Cardiac muscle cell (in vitro differentiated cells and primary cell): ENCODE data around the gene RAB36. TPM values are rescaled to one million over a fixed set of nuclear protein-coding genes. Genes with fewer than 3 reads are reported as not detected.
"Not testable (repeated sequence)": the region's sequence is repeated elsewhere in the genome, so short reads cannot be mapped to it uniquely, and the experiment has no call there.

Source experiments
- DNase-seq, 2 donors: peaks; one replicate each; pipeline versions ENCODE4 v3.0.0 to v3.0.0-alpha.2; 2010 to 2017; ENCODE audit warnings: low read depth in 1 of 2, low spot score in 1 of 2
- H3K27ac ChIP-seq: fragments of 200-600 bp; sonication (generic); 2 replicates; pipeline ENCODE4 v1.5.1; 2016
- H3K27me3 ChIP-seq: fragments of 200-600 bp; sonication (generic); 2 replicates; pipeline ENCODE4 v1.6.0; 2016; ENCODE audit warnings: control low read depth
- H3K36me3 ChIP-seq: fragments of 200-600 bp; sonication (generic); 2 replicates; pipeline ENCODE4 v1.5.1; 2016; ENCODE audit warnings: control low read depth
- H3K4me1 ChIP-seq: fragments of 200-600 bp; sonication (generic); 2 replicates; pipeline ENCODE4 v1.8.1; 2017; ENCODE audit warnings: low read depth, mild to moderate bottlenecking, mixed run types
- H3K4me3 ChIP-seq: fragments of 200-600 bp; sonication (generic); 2 replicates; pipeline ENCODE4 v1.5.1; 2016; ENCODE audit warnings: mild to moderate bottlenecking
- H3K9me3 ChIP-seq: fragments of 200-600 bp; sonication (generic); 2 replicates; pipeline ENCODE4 v1.5.1; 2017; ENCODE audit warnings: low read depth, mild to moderate bottlenecking, control low read depth
- polyA plus RNA-seq: library from polyadenylated mRNA; unstranded; fragments of >200 nt; fragmentation: Nextera tagmentation; extraction: Ambion mirVana; gene quantifications from 2 replicates; pipeline ENCODE4 v1.2.1, GENCODE V29; 2016
- total RNA-seq: library from RNA; depleted of rRNA; stranded (reverse); fragments of >200 nt; gene quantifications from 2 replicates; pipeline ENCODE4 v1.2.3, GENCODE V29; 2016
- TF ChIP-seq, protein P1 (sequence below): IDR thresholded peaks from 2 replicates; pipeline ENCODE4 v1.5.1; 2012; ENCODE audit warnings: low read depth, mild to moderate bottlenecking, low read length

Gene RAB36
- total and polyA plus RNA-seq, 2 experiments from 2014 or later, result 2.9 to 6.7 TPM

DNA sequence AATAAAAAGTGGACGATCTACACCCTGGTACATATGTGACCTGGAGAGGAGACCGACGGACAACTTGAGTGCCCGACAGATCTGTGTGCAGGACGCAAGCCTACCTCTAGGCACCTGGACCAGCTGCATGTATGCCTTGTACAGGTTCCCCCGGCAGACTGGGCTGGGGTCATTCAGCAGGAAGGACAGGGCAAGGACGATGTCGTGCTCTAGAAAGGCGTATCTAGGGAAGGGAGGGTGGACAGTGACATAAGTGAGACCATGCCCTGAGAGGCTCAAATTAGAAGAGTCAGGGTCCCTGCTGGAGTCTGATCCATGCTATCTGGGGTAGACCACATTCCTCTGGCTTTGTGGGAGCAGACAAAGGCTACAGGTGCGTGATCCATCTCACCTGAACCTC lies 11.4 kb upstream of the RAB36 start:
- no peaks in the 10 kb centered on the region for H3K27me3 ChIP-seq
- H3K27ac ChIP-seq, result no peak overlapping the region
- no peaks in the 10 kb centered on the region for H3K36me3 ChIP-seq
- H3K9me3 ChIP-seq, result no peaks in the 10 kb centered on the region
- no peak overlapping the region for H3K4me3 ChIP-seq
- no peaks in the 10 kb centered on the region for H3K4me1 ChIP-seq
- no peak for DNase-seq
- TF ChIP-seq, protein P1, sequence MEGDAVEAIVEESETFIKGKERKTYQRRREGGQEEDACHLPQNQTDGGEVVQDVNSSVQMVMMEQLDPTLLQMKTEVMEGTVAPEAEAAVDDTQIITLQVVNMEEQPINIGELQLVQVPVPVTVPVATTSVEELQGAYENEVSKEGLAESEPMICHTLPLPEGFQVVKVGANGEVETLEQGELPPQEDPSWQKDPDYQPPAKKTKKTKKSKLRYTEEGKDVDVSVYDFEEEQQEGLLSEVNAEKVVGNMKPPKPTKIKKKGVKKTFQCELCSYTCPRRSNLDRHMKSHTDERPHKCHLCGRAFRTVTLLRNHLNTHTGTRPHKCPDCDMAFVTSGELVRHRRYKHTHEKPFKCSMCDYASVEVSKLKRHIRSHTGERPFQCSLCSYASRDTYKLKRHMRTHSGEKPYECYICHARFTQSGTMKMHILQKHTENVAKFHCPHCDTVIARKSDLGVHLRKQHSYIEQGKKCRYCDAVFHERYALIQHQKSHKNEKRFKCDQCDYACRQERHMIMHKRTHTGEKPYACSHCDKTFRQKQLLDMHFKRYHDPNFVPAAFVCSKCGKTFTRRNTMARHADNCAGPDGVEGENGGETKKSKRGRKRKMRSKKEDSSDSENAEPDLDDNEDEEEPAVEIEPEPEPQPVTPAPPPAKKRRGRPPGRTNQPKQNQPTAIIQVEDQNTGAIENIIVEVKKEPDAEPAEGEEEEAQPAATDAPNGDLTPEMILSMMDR, result no peak

DNA sequence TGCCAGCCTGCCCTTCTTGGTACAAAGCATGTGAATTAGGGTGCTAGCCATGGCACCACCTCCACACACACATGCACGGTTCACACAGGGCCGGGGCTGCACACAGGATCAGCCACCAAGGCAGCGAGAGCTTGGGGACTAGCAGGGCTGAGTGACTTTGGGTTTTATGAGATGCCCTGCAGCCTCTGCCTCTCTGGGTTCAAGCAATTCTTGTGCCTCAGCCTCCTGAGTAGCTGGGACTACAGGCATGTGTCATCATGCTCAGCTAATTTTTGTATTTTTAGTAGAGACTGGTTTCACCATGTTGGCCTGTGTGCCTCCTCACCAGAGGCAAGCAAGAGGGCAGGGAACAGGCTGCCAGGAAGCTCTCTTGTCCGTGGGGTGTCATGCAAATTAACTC lies 8.3 kb upstream of the RAB36 start:
- H3K4me3 ChIP-seq, DNase-seq, H3K9me3 ChIP-seq, H3K27me3 ChIP-seq, H3K36me3 ChIP-seq, H3K4me1 ChIP-seq, H3K27ac ChIP-seq: not testable (repeated sequence)

- Histone ChIP-seq H3K27ac (no peak overlapping the region), H3K4me3 (no peak overlapping the region), H3K4me1 (peaks cover 3% of the 10 kb centered on the region), H3K9me3 (no peaks in the 10 kb centered on the region), H3K36me3 (no peaks in the 10 kb centered on the region), H3K27me3 (no peaks in the 10 kb centered on the region)
- DNase-seq, result no peak
- TF ChIP-seq, protein P1, result no peak
Observed at GRCh38 chr22:23137468-23137867, 7.8 kb upstream of the RAB36 start.

DNA sequence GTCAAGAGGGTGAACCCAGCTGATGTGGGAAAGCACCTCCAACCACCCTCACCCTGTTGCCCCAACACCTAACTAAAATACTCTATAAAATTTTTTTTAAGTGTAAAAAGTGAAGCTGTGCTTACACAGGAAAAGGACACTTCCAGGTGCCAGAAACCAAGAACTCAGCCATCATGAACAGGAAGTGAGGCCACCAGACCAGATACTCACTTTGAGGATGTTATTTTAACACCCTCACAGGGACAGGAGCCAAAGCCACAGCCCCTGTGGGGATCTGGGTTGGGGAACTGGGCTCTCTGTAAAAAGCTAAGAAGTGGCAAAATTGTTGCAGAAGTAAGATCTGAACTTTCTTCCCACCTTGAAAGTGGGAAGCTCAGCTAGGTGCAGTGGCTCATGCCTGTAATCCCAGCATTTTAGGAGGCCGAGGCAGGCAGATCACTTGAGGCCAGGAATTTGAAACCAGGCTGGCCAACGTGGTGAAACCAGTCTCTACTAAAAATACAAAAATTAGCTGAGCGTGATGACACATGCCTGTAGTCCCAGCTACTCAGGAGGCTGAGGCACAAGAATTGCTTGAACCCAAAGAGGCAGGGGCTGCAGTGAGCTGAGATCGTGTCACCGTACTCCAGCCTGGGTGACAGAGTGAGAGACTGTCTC lies 7.2 kb upstream of the RAB36 start:
- no peaks in the 10 kb centered on the region for H3K36me3 ChIP-seq
- TF ChIP-seq, protein P1, result no peak
- peak in 1 of 2 donors; percentile 8 for DNase-seq
- peaks cover 3% of the 10 kb centered on the region for H3K4me1 ChIP-seq
- H3K4me3 ChIP-seq, result no peak overlapping the region
- H3K9me3 ChIP-seq, result no peaks in the 10 kb centered on the region
- no peaks in the 10 kb centered on the region for H3K27me3 ChIP-seq
- no peak overlapping the region for H3K27ac ChIP-seq

DNA sequence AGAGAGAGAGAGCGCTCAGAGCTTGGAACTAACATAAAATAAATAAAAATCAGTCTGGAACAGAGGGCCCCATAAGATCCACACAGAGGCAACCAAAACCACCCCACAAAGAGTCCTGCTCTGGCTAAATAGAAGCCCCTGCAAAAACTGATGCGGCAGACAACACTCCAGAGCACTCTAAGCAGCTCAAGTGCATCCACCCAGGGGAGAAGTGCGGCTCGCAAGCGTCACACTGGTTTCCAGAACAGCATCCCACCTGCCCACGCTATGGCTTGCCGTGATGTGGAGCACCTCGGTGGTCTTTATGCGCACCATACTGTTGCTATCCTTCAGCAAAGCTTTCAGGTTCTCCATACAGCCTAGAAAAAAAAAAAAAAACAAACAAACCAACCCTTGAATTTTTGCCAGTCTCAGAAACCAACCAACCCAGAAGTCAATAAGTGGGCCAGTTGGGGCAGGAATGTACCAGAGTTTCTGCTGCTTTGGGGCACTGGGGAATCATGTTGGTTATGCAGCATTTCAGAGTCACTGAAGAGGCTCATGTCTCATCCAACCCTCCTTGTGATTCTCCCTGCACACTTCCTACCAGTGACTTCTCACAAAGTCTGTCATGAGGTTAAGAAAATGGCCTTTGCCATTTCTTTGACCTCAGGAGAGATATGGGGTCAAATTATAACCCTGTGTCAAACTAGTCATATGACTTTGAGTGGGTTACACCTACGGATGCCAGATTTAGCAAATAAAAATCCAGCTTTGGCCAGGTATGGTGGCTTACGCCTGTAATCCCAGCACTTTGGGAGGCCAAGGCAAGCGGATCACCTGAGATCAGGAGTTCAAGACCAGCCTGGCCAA lies 6.5 kb upstream of the RAB36 start:
- Histone ChIP-seq H3K27ac (no peak overlapping the region), H3K27me3 (no peaks in the 10 kb centered on the region), H3K4me3 (no peak overlapping the region), H3K9me3 (no peaks in the 10 kb centered on the region), H3K4me1 (peaks cover 3% of the 10 kb centered on the region), H3K36me3 (no peaks in the 10 kb centered on the region)
- DNase-seq, result no peak
- TF ChIP-seq, protein P1, result no peak

DNA sequence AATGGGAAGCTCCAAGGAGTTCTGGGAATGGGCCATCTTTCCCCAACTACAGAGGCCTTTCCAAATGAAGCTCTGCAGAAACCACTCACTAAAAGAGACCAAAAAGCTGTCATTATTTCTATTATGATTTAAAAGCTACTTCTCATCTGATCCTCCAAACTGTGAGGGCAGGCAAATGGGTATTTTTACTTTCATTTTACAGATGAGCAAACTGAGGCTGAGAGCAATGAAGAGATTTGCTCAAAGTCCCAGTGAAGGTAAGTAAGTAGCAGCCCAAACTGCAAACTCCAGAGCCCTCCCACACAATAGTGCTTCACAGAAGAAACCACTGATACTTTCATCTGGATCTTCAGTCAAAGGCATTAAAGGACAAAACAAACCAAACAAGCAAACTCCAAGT lies 4.9 kb upstream of the RAB36 start:
- Histone ChIP-seq H3K4me3 (no peak overlapping the region), H3K36me3 (no peaks in the 10 kb centered on the region), H3K9me3 (no peaks in the 10 kb centered on the region), H3K4me1 (peaks cover 3% of the 10 kb centered on the region), H3K27ac (no peak overlapping the region), H3K27me3 (no peaks in the 10 kb centered on the region)
- TF ChIP-seq, protein P1, result no peak
- no peak for DNase-seq
